DND-41 (cell line): Measurements from ENCODE around the gene FEM1C.

Source experiments
- ATAC-seq: fragments of 200-7000 bp; cut with Tn5 transposase; 3 replicates; pipeline ENCODE4 v1.9.1; 2021; ENCODE audit warnings: low read depth; ENCODE audit not compliant: insufficient read depth
- DNase-seq: peaks from one replicate; pipeline ENCODE4 v3.0.0-alpha.2; 2020
- H2AFZ ChIP-seq: 2 replicates; pipeline ENCODE4 v1.6.0; 2012; ENCODE audit warnings: low read depth, low read length
- H3K27ac ChIP-seq: 2 replicates; pipeline ENCODE4 v1.5.1; 2012; ENCODE audit warnings: low read length, inconsistent platforms
- H3K27me3 ChIP-seq: fragments of 200-600 bp; sonication (generic); 2 replicates; pipeline ENCODE4 v1.6.0; 2012; ENCODE audit warnings: low read length, mild to moderate bottlenecking, inconsistent platforms; ENCODE audit not compliant: insufficient read depth, poor library complexity
- H3K36me3 ChIP-seq: 2 replicates; pipeline ENCODE4 v1.5.1; 2012; ENCODE audit warnings: low read length, inconsistent platforms; ENCODE audit not compliant: insufficient read depth
- H3K4me1 ChIP-seq: 2 replicates; pipeline ENCODE4 v1.5.1; 2012; ENCODE audit warnings: mild to moderate bottlenecking, low read length; ENCODE audit not compliant: insufficient read depth
- H3K4me2 ChIP-seq: 2 replicates; pipeline ENCODE4 v1.6.0; 2012; ENCODE audit warnings: mild to moderate bottlenecking, moderate library complexity, low read length, inconsistent platforms; ENCODE audit not compliant: insufficient read depth
- H3K4me3 ChIP-seq, 2 experiments: fragments of 200-600 bp in 1 of 2; shearing (Covaris generic) in 1 of 2; 2 replicates each; pipeline ENCODE4 v1.5.1; 2012 to 2016; ENCODE audit warnings: inconsistent platforms in 2 of 2, low read length in 2 of 2, mild to moderate bottlenecking in 2 of 2, low read depth in 1 of 2, moderate library complexity in 1 of 2
- H3K79me2 ChIP-seq: 2 replicates; pipeline ENCODE4 v1.6.0; 2012; ENCODE audit warnings: low read length, inconsistent platforms; ENCODE audit not compliant: insufficient read depth
- H3K9ac ChIP-seq: 2 replicates; pipeline ENCODE4 v1.6.0; 2012; ENCODE audit warnings: low read depth, mild to moderate bottlenecking, inconsistent platforms, low read length, moderate library complexity
- H3K9me3 ChIP-seq: 2 replicates; pipeline ENCODE4 v1.5.1; 2012; ENCODE audit warnings: low read length, moderate library complexity, mild to moderate bottlenecking, inconsistent platforms; ENCODE audit not compliant: insufficient read depth, severe bottlenecking
- H4K20me1 ChIP-seq: 2 replicates; pipeline ENCODE4 v1.6.0; 2012; ENCODE audit warnings: low read length; ENCODE audit not compliant: insufficient read depth
- CTCF ChIP-seq: IDR thresholded peaks from 2 replicates; pipeline ENCODE4 v1.5.1; 2012; ENCODE audit warnings: borderline replicate concordance, low read length, moderate library complexity, mild to moderate bottlenecking; ENCODE audit not compliant: poor library complexity, severe bottlenecking; ENCODE audit errors: extremely low read depth
- EZH2 ChIP-seq: IDR thresholded peaks from 3 replicates; pipeline ENCODE4 v1.6.1; 2012; ENCODE audit warnings: borderline replicate concordance, low read depth, mild to moderate bottlenecking, moderate library complexity, low read length, inconsistent platforms; ENCODE audit not compliant: severe bottlenecking

Gene FEM1C

GRCh38 chr5:115535479-115536035, 9.0 kb downstream of the FEM1C start:
- Histone ChIP-seq H3K4me3 (no peak overlapping the region), H3K4me1 (peaks cover 54% of the 10 kb centered on the region), H3K36me3 (peaks cover 72% of the 10 kb centered on the region), H2AFZ (no peak overlapping the region), H3K27ac (no peak overlapping the region), H4K20me1 (peaks cover 61% of the 10 kb centered on the region), H3K9me3 (no peaks in the 10 kb centered on the region), H3K9ac (no peak overlapping the region), H3K79me2 (peaks cover 100% of the 10 kb centered on the region), H3K27me3 (no peaks in the 10 kb centered on the region), H3K4me2 (peak overlapping the region; percentile 32)
- DNase-seq, result no peak
- ATAC-seq, result no peak
- no peak for TF ChIP-seq EZH2
- TF ChIP-seq CTCF, result no peak

- Histone ChIP-seq H3K79me2 (peaks cover 100% of the 10 kb centered on the region), H3K4me3 (no peak overlapping the region), H3K9ac (no peak overlapping the region), H4K20me1 (peaks cover 41% of the 10 kb centered on the region; the same call in 1 of the 2 replicates), H3K36me3 (peaks cover 64% of the 10 kb centered on the region), H3K4me1 (peaks cover 27% of the 10 kb centered on the region; the same call in 1 of the 2 replicates), H3K9me3 (no peaks in the 10 kb centered on the region), H3K27me3 (no peaks in the 10 kb centered on the region), H3K27ac (no peak overlapping the region), H3K4me2 (peak overlapping the region; percentile 5; the same call in 1 of the 2 replicates), H2AFZ (no peak overlapping the region)
- ATAC-seq (0 out of 3 replicates have a peak, but pooled peaks have one; percentile 35), DNase-seq (no peak)
- TF ChIP-seq EZH2, result no peak
- TF ChIP-seq CTCF, result no peak
Observed at GRCh38 chr5:115532517-115532916, 12.1 kb downstream of the FEM1C start.

- Histone ChIP-seq H4K20me1 (peaks cover 37% of the 10 kb centered on the region; the same call in 1 of the 2 replicates), H3K4me1 (peaks cover 22% of the 10 kb centered on the region; the same call in 1 of the 2 replicates), H2AFZ (no peak overlapping the region), H3K27me3 (no peaks in the 10 kb centered on the region), H3K4me3 (no peak overlapping the region), H3K9me3 (no peaks in the 10 kb centered on the region), H3K27ac (no peak overlapping the region), H3K36me3 (peaks cover 61% of the 10 kb centered on the region), H3K9ac (no peak overlapping the region), H3K79me2 (peaks cover 99% of the 10 kb centered on the region), H3K4me2 (no peak overlapping the region)
- DNase-seq (no peak), ATAC-seq (no peak)
- TF ChIP-seq EZH2 (no peak), CTCF (no peak)
Observed at GRCh38 chr5:115531787-115532367, 12.7 kb downstream of the FEM1C start.
